Measurements from ENCODE around the gene ELL2.

The ELL2 gene

GRCh38 chr5:95883185-95884016 lies 78.2 kb downstream of the ELL2 start:
- no peak for DNase-seq (ENCODE audit: low read depth in 2 of 3, low spot score in 2 of 3)

GRCh38 chr5:95881833-95882232 lies 79.8 kb downstream of the ELL2 start:
- no peak for DNase-seq (ENCODE audit: low read depth in 2 of 3, low spot score in 2 of 3)

GRCh38 chr5:95880081-95880926 lies 81.3 kb downstream of the ELL2 start:
- no peak for DNase-seq (ENCODE audit: low read depth in 2 of 3, low spot score in 2 of 3)

GRCh38 chr5:95879661-95880060 lies 82.0 kb downstream of the ELL2 start:
- no peak for DNase-seq (ENCODE audit: low read depth in 2 of 3, low spot score in 2 of 3)

- no peak for DNase-seq (ENCODE audit: low read depth in 2 of 3, low spot score in 2 of 3)
Observed at GRCh38 chr5:95878417-95879323, 83.0 kb downstream of the ELL2 start.

GRCh38 chr5:95876782-95877181 lies 84.9 kb downstream of the ELL2 start:
- DNase-seq (ENCODE audit: low read depth in 2 of 3, low spot score in 2 of 3), result no peak

GRCh38 chr5:95874246-95874645 lies 87.4 kb downstream of the ELL2 start:
- DNase-seq (ENCODE audit: low read depth in 2 of 3, low spot score in 2 of 3), result no peak

- no peak for DNase-seq (ENCODE audit: low read depth in 2 of 3, low spot score in 2 of 3)
Observed at GRCh38 chr5:95873351-95873750, 88.3 kb downstream of the ELL2 start.

GRCh38 chr5:95872346-95873268 lies 89.0 kb downstream of the ELL2 start:
- DNase-seq (ENCODE audit: low read depth in 2 of 3, low spot score in 2 of 3), result no peak

- no peak for DNase-seq (ENCODE audit: low read depth in 2 of 3, low spot score in 2 of 3)
Observed at GRCh38 chr5:95871146-95871806, 90.4 kb downstream of the ELL2 start.

- DNase-seq (ENCODE audit: low read depth in 2 of 3, low spot score in 2 of 3), result peak in 1 of 3 experiments; percentile 24
Observed at GRCh38 chr5:95870105-95870672, 91.5 kb downstream of the ELL2 start.

GRCh38 chr5:95869173-95869855 lies 92.3 kb downstream of the ELL2 start:
- peak in 1 of 3 experiments; percentile 29 for DNase-seq (ENCODE audit: low read depth in 2 of 3, low spot score in 2 of 3)

GRCh38 chr5:95868136-95868535 lies 93.5 kb downstream of the ELL2 start:
- no peak for DNase-seq (ENCODE audit: low read depth in 2 of 3, low spot score in 2 of 3)

- DNase-seq (ENCODE audit: low read depth in 2 of 3, low spot score in 2 of 3), result no peak
Observed at GRCh38 chr5:95866435-95867040, 95.1 kb downstream of the ELL2 start.

GRCh38 chr5:95864944-95865504 lies 96.6 kb downstream of the ELL2 start:
- DNase-seq (ENCODE audit: low read depth in 2 of 3, low spot score in 2 of 3), result no peak

GRCh38 chr5:95864456-95864855 lies 97.2 kb downstream of the ELL2 start:
- no peak for DNase-seq (ENCODE audit: low read depth in 2 of 3, low spot score in 2 of 3)

GRCh38 chr5:95863383-95863757 lies 98.3 kb downstream of the ELL2 start:
- DNase-seq (ENCODE audit: low read depth in 2 of 3, low spot score in 2 of 3), result no peak

Measured in activated CD8-positive, alpha-beta memory T cell treated with anti-CD3 and anti-CD28 coated beads for 48 hours (primary cell).